ENCODE data around the gene TTC31.

The TTC31 gene

DNA sequence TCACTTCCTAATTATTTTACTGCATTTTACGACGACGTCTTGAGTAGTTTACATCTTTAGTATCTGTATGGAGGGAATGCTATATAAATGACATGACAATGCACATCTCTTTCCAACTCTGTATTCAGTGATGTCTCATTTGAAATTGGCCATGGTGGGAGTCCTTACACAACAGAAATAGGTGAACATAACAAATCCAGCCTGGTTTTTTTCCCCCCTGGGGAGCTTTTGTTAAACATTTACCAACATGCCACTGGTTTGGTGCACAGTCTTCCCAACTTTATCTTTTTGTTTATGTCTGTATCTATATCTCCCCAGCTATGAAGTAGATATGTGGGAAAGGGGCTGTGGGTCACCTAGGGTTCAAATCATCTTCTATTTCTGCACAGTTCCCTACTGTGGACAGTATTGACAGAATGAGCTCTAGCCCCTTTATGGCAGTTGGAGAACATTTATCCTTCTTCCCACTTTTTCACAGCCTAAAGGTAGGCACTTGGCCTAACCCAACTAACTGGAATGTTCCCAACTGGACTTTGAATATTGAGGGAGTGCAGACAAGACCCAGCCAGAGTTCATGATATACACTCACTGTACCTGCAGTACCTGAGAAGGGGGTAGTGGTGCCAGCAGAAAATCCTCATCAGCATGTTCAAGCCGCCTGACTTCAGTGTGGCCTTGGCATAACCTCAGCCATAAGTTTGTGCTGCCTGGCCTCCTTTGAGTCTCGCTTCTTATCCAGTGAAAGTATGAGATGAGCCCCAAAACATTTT, 35.5 kb upstream of the TTC31 start:
- TF ChIP-seq, protein P1, sequence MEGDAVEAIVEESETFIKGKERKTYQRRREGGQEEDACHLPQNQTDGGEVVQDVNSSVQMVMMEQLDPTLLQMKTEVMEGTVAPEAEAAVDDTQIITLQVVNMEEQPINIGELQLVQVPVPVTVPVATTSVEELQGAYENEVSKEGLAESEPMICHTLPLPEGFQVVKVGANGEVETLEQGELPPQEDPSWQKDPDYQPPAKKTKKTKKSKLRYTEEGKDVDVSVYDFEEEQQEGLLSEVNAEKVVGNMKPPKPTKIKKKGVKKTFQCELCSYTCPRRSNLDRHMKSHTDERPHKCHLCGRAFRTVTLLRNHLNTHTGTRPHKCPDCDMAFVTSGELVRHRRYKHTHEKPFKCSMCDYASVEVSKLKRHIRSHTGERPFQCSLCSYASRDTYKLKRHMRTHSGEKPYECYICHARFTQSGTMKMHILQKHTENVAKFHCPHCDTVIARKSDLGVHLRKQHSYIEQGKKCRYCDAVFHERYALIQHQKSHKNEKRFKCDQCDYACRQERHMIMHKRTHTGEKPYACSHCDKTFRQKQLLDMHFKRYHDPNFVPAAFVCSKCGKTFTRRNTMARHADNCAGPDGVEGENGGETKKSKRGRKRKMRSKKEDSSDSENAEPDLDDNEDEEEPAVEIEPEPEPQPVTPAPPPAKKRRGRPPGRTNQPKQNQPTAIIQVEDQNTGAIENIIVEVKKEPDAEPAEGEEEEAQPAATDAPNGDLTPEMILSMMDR (IDR thresholded peaks at IDR 0.05; ENCODE audit: low read depth, low read length) = no peak
- no peak overlapping the region for H3K4me3 ChIP-seq (ENCODE audit: low read depth, low read length)
- in situ Hi-C loops (cut with HindIII; ENCODE audit: low sequenced_read_pairs) = no loop called here
- no peak for DNase-seq (ENCODE audit: low read depth, low spot score)

DNA sequence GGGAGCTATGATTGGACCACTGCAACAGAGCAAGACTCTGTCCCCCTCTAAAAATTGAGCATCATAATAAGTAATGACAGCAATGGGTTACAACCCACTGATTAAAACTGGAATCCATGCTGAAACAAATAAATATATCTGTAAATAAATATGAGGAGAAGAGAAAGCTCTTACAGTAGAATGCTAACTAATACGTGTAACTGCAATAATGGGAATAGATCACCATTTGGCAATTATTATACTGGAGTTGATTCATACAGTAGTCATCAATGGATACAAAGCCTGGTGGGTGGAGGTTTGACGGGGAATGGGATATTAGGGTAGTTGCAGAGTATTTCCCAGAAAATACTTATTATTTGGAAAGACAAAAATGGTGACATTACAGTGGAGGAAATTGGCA, 34.1 kb upstream of the TTC31 start:
- in situ Hi-C loops (cut with HindIII; ENCODE audit: low sequenced_read_pairs) = no loop called here
- no peak overlapping the region for H3K4me3 ChIP-seq (ENCODE audit: low read depth, low read length)
- DNase-seq (ENCODE audit: low read depth, low spot score) = no peak
- TF ChIP-seq, protein P1 (IDR thresholded peaks at IDR 0.05; ENCODE audit: low read depth, low read length) = no peak

DNA sequence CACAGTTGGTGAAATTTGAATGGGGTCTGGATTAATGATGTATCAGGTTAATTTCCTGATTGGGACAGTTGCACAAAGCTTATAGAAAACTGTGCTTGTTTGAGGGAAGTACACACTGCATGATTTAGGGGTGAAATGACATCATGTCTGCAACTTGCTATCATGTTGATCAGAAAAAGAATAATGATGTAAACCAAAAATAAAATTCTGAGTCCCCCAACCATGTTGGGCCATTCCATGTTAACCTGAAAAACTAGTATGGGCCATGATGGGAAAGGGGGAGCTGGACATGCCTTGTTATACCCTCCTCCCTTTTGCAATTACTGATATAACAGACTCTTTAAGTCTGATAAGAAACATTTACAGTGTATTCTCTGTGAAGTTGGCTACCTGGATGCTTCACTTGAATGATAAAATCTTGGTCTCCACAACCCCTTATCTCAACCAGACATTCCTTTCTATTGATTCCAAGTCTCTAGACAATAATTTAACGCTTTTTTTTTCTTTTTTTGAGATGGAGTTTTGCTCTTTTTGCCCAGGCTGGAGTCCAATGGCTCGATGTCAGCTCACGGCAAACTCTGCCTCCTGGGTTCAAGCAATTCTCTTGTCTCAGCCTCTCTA, 32.2 kb upstream of the TTC31 start:
- no peak overlapping the region for H3K4me3 ChIP-seq (ENCODE audit: low read depth, low read length)
- no peak for DNase-seq (ENCODE audit: low read depth, low spot score)
- TF ChIP-seq, protein P1 (IDR thresholded peaks at IDR 0.05; ENCODE audit: low read depth, low read length) = no peak
- in situ Hi-C loops (cut with HindIII; ENCODE audit: low sequenced_read_pairs) = no loop called here

DNA sequence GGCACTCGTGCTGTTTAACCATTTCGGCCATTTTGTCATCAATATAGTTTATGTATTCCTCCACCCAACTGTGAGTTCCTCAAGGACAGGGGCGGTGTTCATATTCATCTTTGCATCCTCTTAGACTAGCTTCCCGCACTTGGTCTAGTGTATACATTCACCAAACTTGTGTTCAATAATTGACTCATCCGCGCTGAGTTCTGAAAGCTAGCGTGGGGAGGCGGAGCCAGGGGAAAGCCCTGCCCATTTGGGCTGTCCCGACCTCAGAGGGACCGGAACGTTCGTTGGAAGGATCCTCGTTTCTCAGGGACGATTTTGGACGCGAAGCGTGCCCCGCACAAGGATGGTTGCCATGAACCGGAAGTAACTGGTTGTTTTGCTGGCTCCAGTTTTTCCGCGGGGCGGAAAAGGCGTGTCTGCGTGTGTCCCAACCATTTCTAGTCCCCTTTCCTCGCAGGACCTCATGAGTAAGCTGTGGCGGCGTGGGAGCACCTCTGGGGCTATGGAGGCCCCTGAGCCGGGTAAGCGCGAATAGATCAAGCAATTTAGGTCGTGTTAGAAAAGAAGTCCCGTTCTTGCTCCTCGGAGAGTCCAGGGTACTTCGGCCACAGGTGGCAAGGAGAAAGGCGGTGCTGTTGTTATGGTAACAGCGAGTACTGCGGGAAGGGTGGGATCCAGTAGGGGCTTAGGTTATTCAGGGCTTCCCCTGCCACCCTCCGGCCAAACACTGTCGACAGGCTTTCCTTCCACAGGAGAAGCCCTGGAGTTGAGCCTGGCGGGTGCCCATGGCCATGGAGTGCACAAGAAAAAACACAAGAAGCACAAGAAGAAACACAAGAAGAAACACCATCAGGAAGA, 28.0 kb upstream of the TTC31 start, which contains the start of gene INO80B:
Gene INO80B (plus strand): TSS at position 434 of the 858 bp plus-strand sequence. CDS start 30 bp downstream, at position 464.
- H3K4me3 ChIP-seq (ENCODE audit: low read depth, low read length) = peak within 1 kb of the TSS; percentile 85
- peak; percentile 98 for DNase-seq (ENCODE audit: low read depth, low spot score)
- in situ Hi-C loops (cut with HindIII; ENCODE audit: low sequenced_read_pairs) = no loop called here
- TF ChIP-seq, protein P1 (IDR thresholded peaks at IDR 0.05; ENCODE audit: low read depth, low read length) = no peak

DNA sequence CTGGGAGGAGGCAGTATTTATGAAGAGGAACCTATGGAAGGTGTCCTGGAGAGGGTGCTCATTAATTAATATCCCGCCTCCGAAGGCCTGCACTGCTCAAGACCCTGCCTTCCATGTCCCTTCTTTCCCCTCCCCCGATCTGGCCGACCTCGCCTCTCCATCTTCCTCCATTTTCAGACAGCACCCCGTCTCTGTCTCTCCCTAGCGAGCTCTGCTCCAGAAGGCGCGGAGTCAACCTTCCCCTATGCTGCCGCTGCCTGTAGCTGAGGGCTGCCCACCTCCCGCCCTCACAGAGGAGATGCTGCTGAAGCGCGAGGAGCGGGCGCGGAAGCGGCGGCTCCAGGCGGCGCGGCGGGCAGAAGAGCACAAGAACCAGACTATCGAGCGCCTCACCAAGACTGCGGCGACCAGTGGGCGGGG, 25.7 kb upstream of the TTC31 start:
- H3K4me3 ChIP-seq (ENCODE audit: low read depth, low read length) = peak overlapping the region; percentile 53
- TF ChIP-seq, protein P1 (IDR thresholded peaks at IDR 0.05; ENCODE audit: low read depth, low read length) = no peak
- in situ Hi-C loops (cut with HindIII; ENCODE audit: low sequenced_read_pairs) = no loop called here
- peak; percentile 41 for DNase-seq (ENCODE audit: low read depth, low spot score)

DNA sequence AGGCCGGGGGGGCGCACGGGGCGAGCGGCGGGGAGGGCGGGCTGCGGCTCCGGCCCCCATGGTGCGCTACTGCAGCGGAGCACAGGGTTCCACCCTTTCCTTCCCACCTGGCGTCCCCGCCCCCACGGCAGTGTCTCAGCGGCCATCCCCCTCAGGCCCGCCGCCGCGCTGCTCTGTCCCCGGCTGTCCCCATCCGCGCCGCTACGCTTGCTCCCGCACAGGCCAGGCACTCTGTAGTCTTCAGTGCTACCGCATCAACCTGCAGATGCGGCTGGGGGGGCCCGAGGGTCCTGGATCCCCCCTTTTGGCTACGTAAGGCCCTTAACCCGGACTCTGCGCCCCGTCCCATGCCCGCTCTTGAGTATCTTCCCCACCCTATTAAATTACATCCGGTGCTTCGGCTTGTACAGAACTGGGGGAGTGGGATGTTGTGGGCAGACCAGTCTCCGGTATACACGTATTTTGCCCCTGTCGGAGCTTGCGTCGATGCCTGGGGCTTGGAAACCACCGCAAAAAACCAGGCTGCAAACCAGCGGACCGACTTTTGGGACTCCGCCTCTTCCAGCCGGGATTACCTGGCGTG, 25.2 kb upstream of the TTC31 start:
- peak overlapping the region; percentile 53 for H3K4me3 ChIP-seq (ENCODE audit: low read depth, low read length)
- TF ChIP-seq, protein P1 (IDR thresholded peaks at IDR 0.05; ENCODE audit: low read depth, low read length) = no peak
- in situ Hi-C loops (cut with HindIII; ENCODE audit: low sequenced_read_pairs) = no loop called here
- no peak for DNase-seq (ENCODE audit: low read depth, low spot score)
